HepG2 (cell line): ENCODE measurements around the gene BRMS1. TPM values are rescaled to one million over a fixed set of nuclear protein-coding genes. Genes with fewer than 3 reads are reported as not detected.

Experiments
- CAMTA2 ChIP-seq: sonication (generic); formaldehyde crosslinking; IDR thresholded peaks from 2 replicates; pipeline ENCODE4 v1.4.0; 2020; ENCODE audit warnings: mild to moderate bottlenecking, missing genetic modification reagents, borderline replicate concordance
- HCFC1 ChIP-seq: fragments of 150-350 bp; IDR thresholded peaks from 2 replicates; pipeline ENCODE4 v1.6.1; 2014; ENCODE audit warnings: low read depth, low read length
- IRX3 ChIP-seq: sonication (generic); formaldehyde crosslinking; IDR thresholded peaks from 2 replicates; pipeline ENCODE4 v1.8.1; 2023; ENCODE audit warnings: mild to moderate bottlenecking, low read depth, missing genetic modification reagents, borderline replicate concordance
- NFYB ChIP-seq: sonication (generic); formaldehyde crosslinking; IDR thresholded peaks from 2 replicates; pipeline ENCODE4 v1.4.0; 2020; ENCODE audit warnings: missing genetic modification reagents
- NR2F6 ChIP-seq, 2 experiments: IDR thresholded peaks; 2 replicates each; pipeline ENCODE4 v1.6.1; 2016; ENCODE audit warnings: antibody characterized with exemption in 1 of 2, mild to moderate bottlenecking in 1 of 2
- PAX8 ChIP-seq: sonication (generic); formaldehyde crosslinking; IDR thresholded peaks from 2 replicates; pipeline ENCODE4 v1.8.0; 2022; ENCODE audit warnings: mild to moderate bottlenecking, missing genetic modification reagents, borderline replicate concordance
- SIX4 ChIP-seq: sonication (generic); formaldehyde crosslinking; IDR thresholded peaks from 2 replicates; pipeline ENCODE4 v1.4.0; 2020; ENCODE audit warnings: missing genetic modification reagents
- SOX6 ChIP-seq, 2 experiments: fragments of 450-650 bp in 1 of 2; sonication (generic) in 1 of 2; formaldehyde crosslinking in 1 of 2; IDR thresholded peaks; 2 replicates each; pipeline versions ENCODE4 v1.4.0 to v1.6.1; 2017 to 2020; ENCODE audit warnings: antibody characterized with exemption in 1 of 2, mild to moderate bottlenecking in 1 of 2, missing genetic modification reagents in 1 of 2
- THAP11 ChIP-seq: IDR thresholded peaks from 2 replicates; pipeline ENCODE4 v1.6.1; 2016; ENCODE audit warnings: missing biosample characterization, missing genetic modification reagents
- ZFX ChIP-seq: sonication (generic); formaldehyde crosslinking; IDR thresholded peaks from 2 replicates; pipeline ENCODE4 v1.4.0; 2020; ENCODE audit warnings: mild to moderate bottlenecking, low read depth, missing genetic modification reagents, moderate library complexity
- ZNF276 ChIP-seq: sonication (generic); formaldehyde crosslinking; IDR thresholded peaks from 2 replicates; pipeline ENCODE4 v1.4.0; 2020; ENCODE audit warnings: mild to moderate bottlenecking, low read depth, missing genetic modification reagents
- ZNF335 ChIP-seq: sonication (generic); formaldehyde crosslinking; IDR thresholded peaks from 2 replicates; pipeline ENCODE4 v1.4.0; 2020; ENCODE audit warnings: missing genetic modification reagents
- ZNF354B ChIP-seq: sonication (generic); formaldehyde crosslinking; IDR thresholded peaks from 2 replicates; pipeline ENCODE4 v1.8.0; 2022; ENCODE audit warnings: mild to moderate bottlenecking, missing genetic modification reagents
- ZNF362 ChIP-seq: sonication (generic); formaldehyde crosslinking; IDR thresholded peaks from 2 replicates; pipeline ENCODE4 v1.4.0; 2020; ENCODE audit warnings: missing genetic modification reagents, mild to moderate bottlenecking, borderline replicate concordance
- ZNF607 ChIP-seq: sonication (generic); formaldehyde crosslinking; IDR thresholded peaks from 2 replicates; pipeline ENCODE4 v1.5.1; 2020; ENCODE audit warnings: missing genetic modification reagents, mild to moderate bottlenecking, borderline replicate concordance
- polyA plus RNA-seq, 8 experiments: library from polyadenylated mRNA; depleted of rRNA in 3 of 8; stranded (reverse) in 7 of 8; unstranded in 1 of 8; fragments of >200 nt; fragmentation: Illumina TruSeq in 4 of 8; extraction: Trizol in 4 of 8; gene quantifications; 2 replicates each; pipeline versions ENCODE4 v1.2.1 to v1.2.3, GENCODE V29; 2011 to 2016; ENCODE audit warnings: low read depth in 4 of 8, missing spikeins in 1 of 8, mixed read lengths in 1 of 8; ENCODE audit not compliant: insufficient read depth in 1 of 8
- total RNA-seq, 5 experiments: library from RNA; depleted of rRNA; stranded (reverse); fragments of >200 nt; fragmentation: Illumina TruSeq; extraction: Trizol; gene quantifications; 2 replicates each; pipeline ENCODE4 v1.2.3, GENCODE V29; 2016; ENCODE audit warnings: low read depth in 1 of 5
- TF ChIP-seq, protein P1 (sequence below): sonication (generic); formaldehyde crosslinking; IDR thresholded peaks from 2 replicates; pipeline ENCODE4; 2020; ENCODE audit warnings: missing genetic modification reagents, mild to moderate bottlenecking, borderline replicate concordance
- TF ChIP-seq, protein P2 (sequence below): sonication (generic); formaldehyde crosslinking; conservative IDR thresholded peaks from 2 replicates; pipeline ENCODE4 v1.8.0; 2022; ENCODE audit warnings: mild to moderate bottlenecking, moderate library complexity, missing genetic modification reagents
- TF ChIP-seq, protein P3 (sequence below): sonication (generic); formaldehyde crosslinking; IDR thresholded peaks from 2 replicates; pipeline ENCODE4 v1.4.0; 2020; ENCODE audit warnings: missing genetic modification reagents

The BRMS1 gene
- total and polyA plus RNA-seq, 2 of the 13 experiments (the other 11 are each of a cell fraction or from before 2014, with no cell fraction given): 15.8 to 55.7 TPM

DNA sequence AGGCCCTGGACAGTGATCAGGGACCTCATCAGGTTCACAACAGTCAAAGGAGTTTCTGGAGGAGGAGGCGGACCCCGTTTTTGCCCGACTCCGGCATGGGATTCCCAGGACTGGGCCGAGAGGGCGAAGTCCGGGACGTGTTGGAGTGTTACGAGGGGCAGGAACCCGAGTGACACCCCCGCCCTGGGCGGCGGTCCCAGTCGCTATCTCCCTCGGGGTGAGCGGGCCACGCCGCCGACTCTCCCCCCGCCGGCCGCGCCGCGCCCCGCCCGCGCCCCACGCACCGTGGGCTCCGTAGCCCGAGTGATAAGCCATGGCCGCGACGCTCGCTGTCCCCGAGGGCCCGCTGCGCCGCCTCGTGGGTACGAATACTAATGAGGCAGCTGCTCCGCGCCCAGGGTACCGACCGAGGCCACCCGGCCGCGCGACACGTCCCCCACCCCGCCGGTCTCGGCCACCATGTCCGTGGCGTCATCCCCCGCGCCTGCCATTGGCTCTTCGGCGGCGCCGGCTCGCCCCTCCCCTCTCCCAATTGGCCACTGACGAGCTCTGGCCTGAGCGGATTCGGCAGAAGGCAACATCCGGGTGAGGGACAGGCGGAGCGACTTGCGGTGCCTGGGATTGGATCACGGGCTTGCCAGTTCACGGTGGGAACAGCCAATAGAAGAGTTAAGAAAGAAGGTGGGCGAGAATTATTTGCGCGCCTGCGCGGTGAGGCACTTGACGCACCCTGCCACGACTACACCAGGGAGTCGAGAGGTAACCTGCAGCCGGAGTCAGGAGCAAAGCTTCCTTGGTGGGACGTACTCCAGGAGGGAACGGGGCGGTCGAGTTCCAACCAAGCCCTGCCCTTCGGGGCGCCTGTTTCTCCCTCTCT lies 56.0 kb downstream of the BRMS1 start, which contains the start of gene YIF1A (continued):
- TF ChIP-seq ZNF335 (no peak), ZNF362 (CRISPR knock-in tag) (no peak), SIX4 (no peak), PAX8 (CRISPR knock-in tag) (no peak), ZFX (peak; percentile 87), ZNF276 (CRISPR knock-in tag) (0 out of 2 replicates have a peak, but pooled peaks have one; percentile 55), SOX6 (IDR thresholded peaks at IDR 0.05) (no peak), SOX6 (CRISPR knock-in tag; IDR thresholded peaks at IDR 0.05) (peak; percentile 51; the same call in 1 of the 2 replicates), HCFC1 (peak; percentile 32; the same call in 1 of the 2 replicates), NFYB (CRISPR knock-in tag) (peak; percentile 99), ZNF354B (no peak), THAP11 (peak; percentile 89), NR2F6 (IDR thresholded peaks at IDR 0.05) (no peak), NR2F6 (CRISPR knock-in tag; IDR thresholded peaks at IDR 0.05) (no peak), ZNF607 (CRISPR knock-in tag) (peak; percentile 17; the same call in 1 of the 2 replicates), CAMTA2 (CRISPR knock-in tag) (no peak), IRX3 (CRISPR knock-in tag) (no peak)
- TF ChIP-seq, protein P1, sequence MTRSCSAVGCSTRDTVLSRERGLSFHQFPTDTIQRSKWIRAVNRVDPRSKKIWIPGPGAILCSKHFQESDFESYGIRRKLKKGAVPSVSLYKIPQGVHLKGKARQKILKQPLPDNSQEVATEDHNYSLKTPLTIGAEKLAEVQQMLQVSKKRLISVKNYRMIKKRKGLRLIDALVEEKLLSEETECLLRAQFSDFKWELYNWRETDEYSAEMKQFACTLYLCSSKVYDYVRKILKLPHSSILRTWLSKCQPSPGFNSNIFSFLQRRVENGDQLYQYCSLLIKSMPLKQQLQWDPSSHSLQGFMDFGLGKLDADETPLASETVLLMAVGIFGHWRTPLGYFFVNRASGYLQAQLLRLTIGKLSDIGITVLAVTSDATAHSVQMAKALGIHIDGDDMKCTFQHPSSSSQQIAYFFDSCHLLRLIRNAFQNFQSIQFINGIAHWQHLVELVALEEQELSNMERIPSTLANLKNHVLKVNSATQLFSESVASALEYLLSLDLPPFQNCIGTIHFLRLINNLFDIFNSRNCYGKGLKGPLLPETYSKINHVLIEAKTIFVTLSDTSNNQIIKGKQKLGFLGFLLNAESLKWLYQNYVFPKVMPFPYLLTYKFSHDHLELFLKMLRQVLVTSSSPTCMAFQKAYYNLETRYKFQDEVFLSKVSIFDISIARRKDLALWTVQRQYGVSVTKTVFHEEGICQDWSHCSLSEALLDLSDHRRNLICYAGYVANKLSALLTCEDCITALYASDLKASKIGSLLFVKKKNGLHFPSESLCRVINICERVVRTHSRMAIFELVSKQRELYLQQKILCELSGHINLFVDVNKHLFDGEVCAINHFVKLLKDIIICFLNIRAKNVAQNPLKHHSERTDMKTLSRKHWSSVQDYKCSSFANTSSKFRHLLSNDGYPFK: peak; percentile 86
- TF ChIP-seq, protein P2, sequence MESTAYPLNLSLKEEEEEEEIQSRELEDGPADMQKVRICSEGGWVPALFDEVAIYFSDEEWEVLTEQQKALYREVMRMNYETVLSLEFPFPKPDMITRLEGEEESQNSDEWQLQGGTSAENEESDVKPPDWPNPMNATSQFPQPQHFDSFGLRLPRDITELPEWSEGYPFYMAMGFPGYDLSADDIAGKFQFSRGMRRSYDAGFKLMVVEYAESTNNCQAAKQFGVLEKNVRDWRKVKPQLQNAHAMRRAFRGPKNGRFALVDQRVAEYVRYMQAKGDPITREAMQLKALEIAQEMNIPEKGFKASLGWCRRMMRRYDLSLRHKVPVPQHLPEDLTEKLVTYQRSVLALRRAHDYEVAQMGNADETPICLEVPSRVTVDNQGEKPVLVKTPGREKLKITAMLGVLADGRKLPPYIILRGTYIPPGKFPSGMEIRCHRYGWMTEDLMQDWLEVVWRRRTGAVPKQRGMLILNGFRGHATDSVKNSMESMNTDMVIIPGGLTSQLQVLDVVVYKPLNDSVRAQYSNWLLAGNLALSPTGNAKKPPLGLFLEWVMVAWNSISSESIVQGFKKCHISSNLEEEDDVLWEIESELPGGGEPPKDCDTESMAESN (CRISPR knock-in tag): no peak
- TF ChIP-seq, protein P3, sequence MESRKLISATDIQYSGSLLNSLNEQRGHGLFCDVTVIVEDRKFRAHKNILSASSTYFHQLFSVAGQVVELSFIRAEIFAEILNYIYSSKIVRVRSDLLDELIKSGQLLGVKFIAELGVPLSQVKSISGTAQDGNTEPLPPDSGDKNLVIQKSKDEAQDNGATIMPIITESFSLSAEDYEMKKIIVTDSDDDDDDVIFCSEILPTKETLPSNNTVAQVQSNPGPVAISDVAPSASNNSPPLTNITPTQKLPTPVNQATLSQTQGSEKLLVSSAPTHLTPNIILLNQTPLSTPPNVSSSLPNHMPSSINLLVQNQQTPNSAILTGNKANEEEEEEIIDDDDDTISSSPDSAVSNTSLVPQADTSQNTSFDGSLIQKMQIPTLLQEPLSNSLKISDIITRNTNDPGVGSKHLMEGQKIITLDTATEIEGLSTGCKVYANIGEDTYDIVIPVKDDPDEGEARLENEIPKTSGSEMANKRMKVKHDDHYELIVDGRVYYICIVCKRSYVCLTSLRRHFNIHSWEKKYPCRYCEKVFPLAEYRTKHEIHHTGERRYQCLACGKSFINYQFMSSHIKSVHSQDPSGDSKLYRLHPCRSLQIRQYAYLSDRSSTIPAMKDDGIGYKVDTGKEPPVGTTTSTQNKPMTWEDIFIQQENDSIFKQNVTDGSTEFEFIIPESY (CRISPR knock-in tag): no peak
